HL-60 (cell line): Measurements from ENCODE around the gene ZNRF3.

Source experiments
- DNase-seq, 2 experiments: peaks; one replicate each; pipeline ENCODE4 v3.0.0-alpha.2; 2010 to 2020; ENCODE audit warnings: low read depth in 1 of 2, low spot score in 1 of 2
- H3K27ac ChIP-seq: fragments of 250-450 bp; sonication (Bioruptor Pico); replicated peaks from 2 replicates; pipeline ENCODE4 v1.5.1; 2020; ENCODE audit warnings: mild to moderate bottlenecking, moderate library complexity
- H3K27me3 ChIP-seq: fragments of 250-450 bp; sonication (Bioruptor Pico); 2 replicates; pipeline ENCODE4 v1.5.1; 2021; ENCODE audit warnings: mild to moderate bottlenecking, moderate library complexity; ENCODE audit not compliant: insufficient read depth, poor library complexity, severe bottlenecking
- H3K4me3 ChIP-seq: replicated peaks from 2 replicates; pipeline ENCODE4 v1.5.1; 2011; ENCODE audit warnings: mild to moderate bottlenecking, control low read depth, low read length; ENCODE audit not compliant: insufficient read depth
- GABPA ChIP-seq: IDR thresholded peaks from 2 replicates; pipeline ENCODE4 v1.6.1; 2012; ENCODE audit warnings: low read depth
- POLR2AphosphoS5 ChIP-seq: IDR thresholded peaks from 2 replicates; pipeline ENCODE4 v1.6.1; 2012; ENCODE audit warnings: low read depth
- SPI1 ChIP-seq: IDR thresholded peaks from 2 replicates; pipeline ENCODE4 v1.6.1; 2012; ENCODE audit warnings: low read depth, mild to moderate bottlenecking, borderline replicate concordance
- TF ChIP-seq, protein P1 (sequence below): IDR thresholded peaks from 2 replicates; pipeline ENCODE4 v1.6.1; 2012; ENCODE audit warnings: low read depth; ENCODE audit not compliant: insufficient replicate concordance
- TF ChIP-seq, protein P2 (sequence below): IDR thresholded peaks from one replicate; pipeline ENCODE4 v1.5.1; 2011; ENCODE audit warnings: low read length, control low read depth, inconsistent platforms; ENCODE audit not compliant: insufficient read depth

Gene ZNRF3

DNA sequence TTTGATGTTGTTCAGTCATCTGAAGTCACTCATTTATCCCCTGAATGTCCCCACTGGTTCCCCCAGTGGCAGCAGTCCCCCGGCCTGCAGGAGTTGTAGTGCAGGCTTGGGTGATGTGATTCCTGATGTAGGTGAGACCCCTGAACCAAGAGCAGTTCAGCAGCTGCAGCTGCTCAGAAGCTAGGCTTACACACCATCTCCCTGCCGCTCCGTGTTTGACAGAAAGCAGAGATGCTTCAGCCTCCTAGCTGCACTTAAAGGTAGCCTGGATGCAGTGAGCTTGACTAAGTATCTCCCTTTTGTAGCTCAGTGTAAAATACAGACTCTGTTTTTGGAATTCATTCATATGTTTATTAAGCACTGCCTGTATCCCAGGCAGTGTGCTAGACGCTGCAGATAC, 130.9 kb downstream of the ZNRF3 start:
- DNase-seq, result no peak
- Histone ChIP-seq H3K4me3 (no peak overlapping the region), H3K27me3 (no peaks in the 10 kb centered on the region), H3K27ac (no peak overlapping the region)
- TF ChIP-seq GABPA (no peak), SPI1 (no peak), POLR2AphosphoS5 (no peak)
- TF ChIP-seq, protein P1, sequence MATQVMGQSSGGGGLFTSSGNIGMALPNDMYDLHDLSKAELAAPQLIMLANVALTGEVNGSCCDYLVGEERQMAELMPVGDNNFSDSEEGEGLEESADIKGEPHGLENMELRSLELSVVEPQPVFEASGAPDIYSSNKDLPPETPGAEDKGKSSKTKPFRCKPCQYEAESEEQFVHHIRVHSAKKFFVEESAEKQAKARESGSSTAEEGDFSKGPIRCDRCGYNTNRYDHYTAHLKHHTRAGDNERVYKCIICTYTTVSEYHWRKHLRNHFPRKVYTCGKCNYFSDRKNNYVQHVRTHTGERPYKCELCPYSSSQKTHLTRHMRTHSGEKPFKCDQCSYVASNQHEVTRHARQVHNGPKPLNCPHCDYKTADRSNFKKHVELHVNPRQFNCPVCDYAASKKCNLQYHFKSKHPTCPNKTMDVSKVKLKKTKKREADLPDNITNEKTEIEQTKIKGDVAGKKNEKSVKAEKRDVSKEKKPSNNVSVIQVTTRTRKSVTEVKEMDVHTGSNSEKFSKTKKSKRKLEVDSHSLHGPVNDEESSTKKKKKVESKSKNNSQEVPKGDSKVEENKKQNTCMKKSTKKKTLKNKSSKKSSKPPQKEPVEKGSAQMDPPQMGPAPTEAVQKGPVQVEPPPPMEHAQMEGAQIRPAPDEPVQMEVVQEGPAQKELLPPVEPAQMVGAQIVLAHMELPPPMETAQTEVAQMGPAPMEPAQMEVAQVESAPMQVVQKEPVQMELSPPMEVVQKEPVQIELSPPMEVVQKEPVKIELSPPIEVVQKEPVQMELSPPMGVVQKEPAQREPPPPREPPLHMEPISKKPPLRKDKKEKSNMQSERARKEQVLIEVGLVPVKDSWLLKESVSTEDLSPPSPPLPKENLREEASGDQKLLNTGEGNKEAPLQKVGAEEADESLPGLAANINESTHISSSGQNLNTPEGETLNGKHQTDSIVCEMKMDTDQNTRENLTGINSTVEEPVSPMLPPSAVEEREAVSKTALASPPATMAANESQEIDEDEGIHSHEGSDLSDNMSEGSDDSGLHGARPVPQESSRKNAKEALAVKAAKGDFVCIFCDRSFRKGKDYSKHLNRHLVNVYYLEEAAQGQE, result no peak
- TF ChIP-seq, protein P2, sequence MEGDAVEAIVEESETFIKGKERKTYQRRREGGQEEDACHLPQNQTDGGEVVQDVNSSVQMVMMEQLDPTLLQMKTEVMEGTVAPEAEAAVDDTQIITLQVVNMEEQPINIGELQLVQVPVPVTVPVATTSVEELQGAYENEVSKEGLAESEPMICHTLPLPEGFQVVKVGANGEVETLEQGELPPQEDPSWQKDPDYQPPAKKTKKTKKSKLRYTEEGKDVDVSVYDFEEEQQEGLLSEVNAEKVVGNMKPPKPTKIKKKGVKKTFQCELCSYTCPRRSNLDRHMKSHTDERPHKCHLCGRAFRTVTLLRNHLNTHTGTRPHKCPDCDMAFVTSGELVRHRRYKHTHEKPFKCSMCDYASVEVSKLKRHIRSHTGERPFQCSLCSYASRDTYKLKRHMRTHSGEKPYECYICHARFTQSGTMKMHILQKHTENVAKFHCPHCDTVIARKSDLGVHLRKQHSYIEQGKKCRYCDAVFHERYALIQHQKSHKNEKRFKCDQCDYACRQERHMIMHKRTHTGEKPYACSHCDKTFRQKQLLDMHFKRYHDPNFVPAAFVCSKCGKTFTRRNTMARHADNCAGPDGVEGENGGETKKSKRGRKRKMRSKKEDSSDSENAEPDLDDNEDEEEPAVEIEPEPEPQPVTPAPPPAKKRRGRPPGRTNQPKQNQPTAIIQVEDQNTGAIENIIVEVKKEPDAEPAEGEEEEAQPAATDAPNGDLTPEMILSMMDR, result no peak

DNA sequence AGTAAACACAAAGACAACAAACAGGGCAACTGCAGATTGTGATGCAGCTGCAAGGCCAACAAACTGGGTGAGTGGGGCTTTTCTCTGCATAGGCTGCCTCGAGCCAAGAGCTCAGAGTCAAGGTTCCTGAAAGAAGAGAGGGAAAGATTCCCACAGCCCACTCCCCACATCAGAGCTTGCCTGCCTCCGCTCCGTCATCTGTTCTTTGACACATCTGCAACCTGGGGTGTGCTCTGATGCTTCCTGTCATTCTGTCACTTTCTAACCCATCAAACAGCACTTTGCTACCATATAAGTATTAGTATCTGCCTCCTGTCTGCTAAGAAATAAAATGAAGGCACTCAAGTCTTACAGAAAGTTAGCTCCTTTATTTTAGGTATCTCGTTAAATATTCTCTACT, 131.4 kb downstream of the ZNRF3 start:
- H3K27me3 ChIP-seq, result no peaks in the 10 kb centered on the region
- no peak overlapping the region for H3K27ac ChIP-seq
- no peak overlapping the region for H3K4me3 ChIP-seq
- no peak for DNase-seq
- TF ChIP-seq, protein P2, result no peak
- TF ChIP-seq GABPA (no peak), SPI1 (no peak), POLR2AphosphoS5 (no peak)
- TF ChIP-seq, protein P1, result no peak

DNA sequence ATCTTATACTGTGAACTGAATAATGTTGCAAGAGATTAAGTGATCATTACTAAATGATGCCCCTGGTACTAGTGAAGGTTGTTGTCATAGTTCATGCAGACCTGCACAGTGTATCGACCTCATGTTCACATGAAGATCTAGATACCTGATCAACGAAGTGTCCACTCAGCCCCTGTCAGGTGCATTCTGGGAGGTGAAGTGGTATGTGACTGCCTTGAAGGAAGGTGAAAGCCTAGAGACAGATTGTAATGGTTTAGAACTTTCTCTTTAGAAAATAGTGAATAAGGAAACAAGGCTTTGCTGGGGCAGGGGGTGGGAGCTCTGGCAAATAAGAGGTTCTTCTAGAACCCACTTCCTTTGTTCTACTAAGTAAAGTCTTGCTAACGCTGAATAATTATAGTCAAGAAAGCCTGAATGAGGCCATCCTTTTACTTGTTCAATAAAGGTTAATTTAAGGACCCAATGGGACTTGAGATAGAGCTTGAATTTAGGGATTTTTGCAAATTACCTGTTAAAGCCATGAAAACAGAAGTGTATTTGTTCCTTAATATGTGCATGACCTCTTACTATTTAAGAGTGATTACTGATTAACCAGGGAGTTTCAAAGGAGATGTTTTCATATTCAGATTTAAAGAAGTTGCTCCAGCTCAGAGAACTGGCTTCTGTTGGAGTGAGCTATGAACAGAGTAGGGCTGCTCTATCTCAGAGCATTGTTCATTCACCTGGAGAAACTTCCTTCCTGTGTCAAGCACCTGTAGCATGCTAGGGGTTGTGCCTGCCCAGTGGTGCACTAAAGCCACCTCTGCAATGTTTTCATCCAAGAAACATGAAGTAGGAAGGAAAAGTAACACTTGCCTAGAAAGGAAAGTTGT, 132.9 kb downstream of the ZNRF3 start:
- Histone ChIP-seq H3K4me3 (no peak overlapping the region), H3K27me3 (no peaks in the 10 kb centered on the region), H3K27ac (no peak overlapping the region)
- no peak for DNase-seq
- TF ChIP-seq, protein P1, result no peak
- TF ChIP-seq POLR2AphosphoS5 (no peak), GABPA (no peak), SPI1 (no peak)
- TF ChIP-seq, protein P2, result no peak
